ENCODE results near the gene WDR1. TPM values are rescaled to one million over a fixed set of nuclear protein-coding genes. Genes with fewer than 3 reads are reported as not detected.

The WDR1 gene
- total RNA-seq, 1 experiment from 2014 or later = 258 TPM

- intact Hi-C loops (cut with micrococcal nuclease; ENCODE audit: unreplicated experiment) = no loop called here
- Histone ChIP-seq H3K4me2 (no peak overlapping the region), H2AFZ (no peak overlapping the region), H3K9me3 (ENCODE audit: insufficient read depth, low read depth) (no peaks in the 10 kb centered on the region), H3K36me3 (ENCODE audit: low read depth) (peaks cover 15% of the 10 kb centered on the region; the same call in 1 of the 2 replicates), H3K4me3 (no peak overlapping the region), H3K9me2 (ENCODE audit: insufficient read depth) (no peaks in the 10 kb centered on the region), H3K27ac (no peak overlapping the region), H3K27me3 (ENCODE audit: insufficient read depth, low read depth) (no peaks in the 10 kb centered on the region), H3F3A (ENCODE audit: insufficient read depth, low read depth) (peaks cover 30% of the 10 kb centered on the region), H3K79me2 (ENCODE audit: low read depth) (peaks cover 68% of the 10 kb centered on the region), H4K20me1 (ENCODE audit: insufficient read depth) (peaks cover 40% of the 10 kb centered on the region), H3K4me1 (replicated peaks; ENCODE audit: insufficient read depth) (peaks cover 40% of the 10 kb centered on the region)
- ChIA-PET CTCF (no interaction called here), POLR2A (ENCODE audit: unreplicated experiment) (no interaction called here)
- BruUV-seq (replicated peaks) = no TSS peak
- no peak for TF ChIP-seq CTCF (conservative IDR thresholded peaks at IDR 0.05)
- no peak for TF ChIP-seq EZH2 (IDR thresholded peaks at IDR 0.05; ENCODE audit: low read depth)
- DNase-seq = no peak
Measured at GRCh38 chr4:10100734-10101216, 15.8 kb downstream of the WDR1 start.

GRCh38 chr4:10099499-10100325 is 16.9 kb downstream of the WDR1 start:
- Histone ChIP-seq H3K4me1 (replicated peaks; ENCODE audit: insufficient read depth) (peaks cover 39% of the 10 kb centered on the region), H3K9me2 (ENCODE audit: insufficient read depth) (no peaks in the 10 kb centered on the region), H4K20me1 (ENCODE audit: insufficient read depth) (peaks cover 34% of the 10 kb centered on the region), H3K36me3 (ENCODE audit: low read depth) (peaks cover 21% of the 10 kb centered on the region; the same call in 1 of the 2 replicates), H3K27me3 (ENCODE audit: insufficient read depth, low read depth) (no peaks in the 10 kb centered on the region), H3K4me3 (no peak overlapping the region), H3K79me2 (ENCODE audit: low read depth) (peaks cover 68% of the 10 kb centered on the region), H3F3A (ENCODE audit: insufficient read depth, low read depth) (peaks cover 31% of the 10 kb centered on the region), H3K27ac (no peak overlapping the region), H3K9me3 (ENCODE audit: insufficient read depth, low read depth) (no peaks in the 10 kb centered on the region), H3K4me2 (no peak overlapping the region), H2AFZ (no peak overlapping the region)
- CTCF ChIA-PET = no interaction called here
- BruUV-seq (replicated peaks) = no TSS peak
- intact Hi-C loops (cut with micrococcal nuclease; ENCODE audit: unreplicated experiment) = no loop called here
- POLR2A ChIA-PET (ENCODE audit: unreplicated experiment) = no interaction called here
- no peak for TF ChIP-seq CTCF (conservative IDR thresholded peaks at IDR 0.05)
- no peak for TF ChIP-seq EZH2 (IDR thresholded peaks at IDR 0.05; ENCODE audit: low read depth)
- no peak for DNase-seq

GRCh38 chr4:10098780-10099160 is 17.8 kb downstream of the WDR1 start:
- POLR2A ChIA-PET (ENCODE audit: unreplicated experiment) = no interaction called here

More at GRCh38 chr4:10098780-10099160, 17.8 kb downstream of the WDR1 start:
- H3F3A ChIP-seq (ENCODE audit: insufficient read depth, low read depth) = peaks cover 31% of the 10 kb centered on the region
- no peak overlapping the region for H3K4me2 ChIP-seq
- peaks cover 25% of the 10 kb centered on the region; the same call in 1 of the 2 replicates for H3K36me3 ChIP-seq (ENCODE audit: low read depth)
- intact Hi-C loops (cut with micrococcal nuclease; ENCODE audit: unreplicated experiment) = no loop called here
- H3K4me3 ChIP-seq = no peak overlapping the region
- peaks cover 68% of the 10 kb centered on the region for H3K79me2 ChIP-seq (ENCODE audit: low read depth)
- H3K27ac ChIP-seq = 0 out of 2 replicates have a peak overlapping the region, but pooled peaks have one; percentile 71
- DNase-seq = no peak
- TF ChIP-seq EZH2 (IDR thresholded peaks at IDR 0.05; ENCODE audit: low read depth) (no peak), CTCF (conservative IDR thresholded peaks at IDR 0.05) (no peak)
- no peaks in the 10 kb centered on the region for H3K27me3 ChIP-seq (ENCODE audit: insufficient read depth, low read depth)
- CTCF ChIA-PET = no interaction called here
- no TSS peak for BruUV-seq (replicated peaks)
- peaks cover 27% of the 10 kb centered on the region for H4K20me1 ChIP-seq (ENCODE audit: insufficient read depth)
- no peaks in the 10 kb centered on the region for H3K9me3 ChIP-seq (ENCODE audit: insufficient read depth, low read depth)
- H3K9me2 ChIP-seq (ENCODE audit: insufficient read depth) = no peaks in the 10 kb centered on the region
- no peak overlapping the region for H2AFZ ChIP-seq
- H3K4me1 ChIP-seq (replicated peaks; ENCODE audit: insufficient read depth) = peaks cover 39% of the 10 kb centered on the region

Data from PC-9 (cell line).